NCI-H510A (cell line): ENCODE measurements around the gene GOLT1A.

Experiments
- DNase-seq: peaks from one replicate; lab custom pipeline; 2025; lab: John Stamatoyannopoulos, UW

The GOLT1A gene

GRCh38 chr1:204217648-204218000, 3.8 kb upstream of the GOLT1A start:
- no peak for DNase-seq

- DNase-seq: no peak
Observed at GRCh38 chr1:204216880-204217647, 3.3 kb upstream of the GOLT1A start.

GRCh38 chr1:204216236-204216635, 2.4 kb upstream of the GOLT1A start:
- no peak for DNase-seq

- no peak for DNase-seq
Observed at GRCh38 chr1:204212715-204213114, 1.1 kb downstream of the GOLT1A start.

- no peak for DNase-seq
Observed at GRCh38 chr1:204211046-204211445, 2.7 kb downstream of the GOLT1A start.

- DNase-seq: peak; percentile 5
Observed at GRCh38 chr1:204207136-204207616, 6.6 kb downstream of the GOLT1A start.

GRCh38 chr1:204206121-204206520, 7.7 kb downstream of the GOLT1A start:
- no peak for DNase-seq

GRCh38 chr1:204205486-204205885, 8.3 kb downstream of the GOLT1A start:
- no peak for DNase-seq

- DNase-seq: no peak
Observed at GRCh38 chr1:204204944-204205343, 8.8 kb downstream of the GOLT1A start.

- no peak for DNase-seq
Observed at GRCh38 chr1:204203206-204203767, 10.5 kb downstream of the GOLT1A start.

- DNase-seq: no peak
Observed at GRCh38 chr1:204202481-204202880, 11.3 kb downstream of the GOLT1A start.

GRCh38 chr1:204201348-204202040, 12.3 kb downstream of the GOLT1A start:
- no peak for DNase-seq

- DNase-seq: no peak
Observed at GRCh38 chr1:204199579-204199978, 14.2 kb downstream of the GOLT1A start.

GRCh38 chr1:204198348-204199340, 15.1 kb downstream of the GOLT1A start:
- no peak for DNase-seq

- DNase-seq: no peak
Observed at GRCh38 chr1:204197068-204197467, 16.7 kb downstream of the GOLT1A start.

GRCh38 chr1:204196068-204196795, 17.6 kb downstream of the GOLT1A start, which contains the start of gene KISS1:
Gene KISS1, minus strand, starts transcription at chr1:204196491. Its CDS starts 3,615 bp downstream, at chr1:204192876.
- DNase-seq: no peak

- DNase-seq: no peak
Observed at GRCh38 chr1:204194771-204195170, 19.0 kb downstream of the GOLT1A start.

- DNase-seq: no peak
Observed at GRCh38 chr1:204194080-204194479, 19.7 kb downstream of the GOLT1A start.

- no peak for DNase-seq
Observed at GRCh38 chr1:204192589-204193352, 21.0 kb downstream of the GOLT1A start.

- no peak for DNase-seq
Observed at GRCh38 chr1:204192046-204192445, 21.7 kb downstream of the GOLT1A start.
